MCF 10A (cell line): ENCODE data around the gene SP8. TPM values are rescaled to one million over a fixed set of nuclear protein-coding genes. Genes with fewer than 3 reads are reported as not detected.

Experiments used
- BruUV-seq: library from RNA; stranded (reverse); fragments of 400-500 nt; replicated peaks from 2 replicates; lab custom pipeline; 2021; lab: Mats Ljungman, UMichigan
- CTCF ChIA-PET: fragments of 300-600 bp; sonication (Branson Sonifier 250); formaldehyde crosslinking; extraction: SDS; loops from one replicate; lab custom pipeline; 2021; ENCODE audit warnings: antibody characterized with exemption, inconsistent platforms; lab: Yijun Ruan, JAX
- POLR2A ChIA-PET: fragments of 300-600, 350-650 bp; sonication (Branson Sonifier 250); formaldehyde crosslinking; extraction: SDS; loops from one replicate; lab custom pipeline; 2020; ENCODE audit warnings: antibody characterized with exemption, inconsistent platforms; lab: Yijun Ruan, JAX
- DNase-seq: peaks from one replicate; pipeline ENCODE4 v3.0.0-alpha.2; 2018; ENCODE audit not compliant: unreplicated experiment
- H3K27ac Mint-ChIP-seq: one replicate; pipeline ENCODE4 v1.8.0; 2022; ENCODE audit warnings: mild to moderate bottlenecking, low read depth, mixed read lengths; ENCODE audit not compliant: unreplicated experiment
- H3K27me3 Mint-ChIP-seq: one replicate; pipeline ENCODE4 v1.8.0; 2022; ENCODE audit warnings: mixed read lengths; ENCODE audit not compliant: insufficient read depth, unreplicated experiment
- H3K36me3 Mint-ChIP-seq: one replicate; pipeline ENCODE4 v1.8.0; 2022; ENCODE audit warnings: mild to moderate bottlenecking, moderate library complexity, mixed read lengths; ENCODE audit not compliant: insufficient read depth, unreplicated experiment
- H3K4me1 Mint-ChIP-seq: one replicate; pipeline ENCODE4 v1.8.0; 2022; ENCODE audit warnings: mixed read lengths; ENCODE audit not compliant: insufficient read depth, unreplicated experiment
- H3K4me3 Mint-ChIP-seq: one replicate; pipeline ENCODE4 v1.8.0; 2022; ENCODE audit warnings: mild to moderate bottlenecking, moderate library complexity, mixed read lengths; ENCODE audit not compliant: unreplicated experiment
- H3K9me3 Mint-ChIP-seq: one replicate; pipeline ENCODE4 v1.8.0; 2022; ENCODE audit warnings: mixed read lengths; ENCODE audit not compliant: unreplicated experiment
- intact Hi-C: fragments of 100-400 bp; cut with micrococcal nuclease; formaldehyde crosslinking; loops from 2 replicates; pipeline ENCODE4 v1.14.1; 2022
- total RNA-seq: library from RNA; stranded (reverse); gene quantifications from 2 replicates; pipeline ENCODE4 v1.2.3, GENCODE V29; 2022
- TF ChIP-seq, protein P1 (sequence below): fragments of 200-600 bp; IDR thresholded peaks from one replicate; pipeline ENCODE4 v1.8.0; 2022; ENCODE audit warnings: antibody characterized with exemption, mild to moderate bottlenecking; ENCODE audit not compliant: unreplicated experiment

SP8 gene
- total RNA-seq, 1 experiment from 2014 or later: 0.16 TPM

DNA sequence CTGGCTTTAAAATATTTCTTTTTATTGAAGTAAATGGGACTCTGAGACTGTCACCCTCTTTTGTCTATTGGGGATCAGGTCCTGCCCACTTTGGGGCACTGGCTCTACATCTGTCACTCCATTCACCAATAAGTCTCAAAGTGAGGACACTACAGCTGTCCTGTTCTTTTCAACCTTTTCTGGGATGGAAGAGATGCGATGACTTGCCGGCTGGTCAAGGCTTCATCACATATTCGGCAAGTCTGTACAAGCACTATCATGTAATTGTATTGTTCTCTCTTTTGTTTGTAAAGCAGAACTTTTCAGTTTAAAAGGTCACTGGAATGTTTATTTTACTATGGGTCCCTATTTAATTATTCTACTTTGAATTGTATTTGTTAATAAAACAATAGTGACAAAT is 17.7 kb upstream of the SP8 start:
- intact Hi-C loops: no loop called here
- no TSS peak for BruUV-seq
- POLR2A ChIA-PET: no interaction called here
- H3K9me3 Mint-ChIP-seq: no peaks in the 10 kb centered on the region
- DNase-seq: no peak
- H3K4me3 Mint-ChIP-seq: no peak overlapping the region
- H3K4me1 Mint-ChIP-seq: no peaks in the 10 kb centered on the region
- TF ChIP-seq, protein P1, sequence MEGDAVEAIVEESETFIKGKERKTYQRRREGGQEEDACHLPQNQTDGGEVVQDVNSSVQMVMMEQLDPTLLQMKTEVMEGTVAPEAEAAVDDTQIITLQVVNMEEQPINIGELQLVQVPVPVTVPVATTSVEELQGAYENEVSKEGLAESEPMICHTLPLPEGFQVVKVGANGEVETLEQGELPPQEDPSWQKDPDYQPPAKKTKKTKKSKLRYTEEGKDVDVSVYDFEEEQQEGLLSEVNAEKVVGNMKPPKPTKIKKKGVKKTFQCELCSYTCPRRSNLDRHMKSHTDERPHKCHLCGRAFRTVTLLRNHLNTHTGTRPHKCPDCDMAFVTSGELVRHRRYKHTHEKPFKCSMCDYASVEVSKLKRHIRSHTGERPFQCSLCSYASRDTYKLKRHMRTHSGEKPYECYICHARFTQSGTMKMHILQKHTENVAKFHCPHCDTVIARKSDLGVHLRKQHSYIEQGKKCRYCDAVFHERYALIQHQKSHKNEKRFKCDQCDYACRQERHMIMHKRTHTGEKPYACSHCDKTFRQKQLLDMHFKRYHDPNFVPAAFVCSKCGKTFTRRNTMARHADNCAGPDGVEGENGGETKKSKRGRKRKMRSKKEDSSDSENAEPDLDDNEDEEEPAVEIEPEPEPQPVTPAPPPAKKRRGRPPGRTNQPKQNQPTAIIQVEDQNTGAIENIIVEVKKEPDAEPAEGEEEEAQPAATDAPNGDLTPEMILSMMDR: no peak
- H3K36me3 Mint-ChIP-seq: no peaks in the 10 kb centered on the region
- H3K27ac Mint-ChIP-seq: no peak overlapping the region
- CTCF ChIA-PET: no interaction called here
- no peaks in the 10 kb centered on the region for H3K27me3 Mint-ChIP-seq

DNA sequence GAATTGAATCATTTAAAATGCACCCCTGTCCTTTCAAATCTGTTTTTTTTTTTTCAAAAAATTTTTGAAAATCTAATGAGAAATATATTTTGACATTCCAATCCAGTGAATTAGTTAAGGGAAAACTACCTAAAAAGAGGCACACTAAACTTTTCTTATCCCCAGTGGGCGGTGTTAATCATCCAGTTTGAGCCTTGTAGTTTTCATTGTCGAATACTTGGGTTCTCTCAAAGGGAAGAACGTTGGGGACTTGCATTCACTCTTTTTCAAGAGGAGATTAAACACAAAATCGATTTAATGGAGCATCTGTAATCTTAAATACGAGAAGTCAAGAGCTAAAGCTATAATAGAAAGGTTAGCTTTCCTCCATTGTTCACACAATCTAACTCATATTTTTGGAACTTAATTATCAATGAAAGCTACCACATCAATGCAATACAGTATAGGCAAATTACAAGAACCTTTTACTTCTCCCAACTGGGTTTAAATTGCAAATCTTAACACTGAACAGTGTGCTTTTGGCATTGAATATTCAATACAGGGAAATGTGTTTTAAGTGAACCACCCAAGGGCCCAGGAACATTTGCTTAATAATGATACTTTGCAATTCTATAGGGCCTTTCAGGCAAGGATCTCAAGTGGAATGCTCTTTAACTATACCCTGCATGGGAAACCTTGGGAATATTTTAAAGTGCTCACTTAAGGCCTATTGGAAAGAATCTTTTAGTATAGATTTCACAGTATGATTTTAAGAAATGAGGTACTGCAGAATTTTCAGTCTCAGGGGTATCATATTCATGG is 13.1 kb upstream of the SP8 start:
- ChIA-PET POLR2A (interaction anchor here (4.3 kb wide), 1 partner anchor 14 kb away, joined by 19 read pairs; the partner anchor contains the start of gene SP8), CTCF (no interaction called here)
- Mint-ChIP-seq H3K4me1 (peaks cover 5% of the 10 kb centered on the region), H3K27me3 (no peaks in the 10 kb centered on the region), H3K27ac (no peak overlapping the region), H3K4me3 (no peak overlapping the region), H3K36me3 (no peaks in the 10 kb centered on the region), H3K9me3 (no peaks in the 10 kb centered on the region)
- TF ChIP-seq, protein P1: no peak
- intact Hi-C loops: loop anchor here (10.0 kb wide), 1 partner anchor 625 kb away; the partner anchor contains the start of gene SP4
- no peak for DNase-seq
- BruUV-seq: no TSS peak

DNA sequence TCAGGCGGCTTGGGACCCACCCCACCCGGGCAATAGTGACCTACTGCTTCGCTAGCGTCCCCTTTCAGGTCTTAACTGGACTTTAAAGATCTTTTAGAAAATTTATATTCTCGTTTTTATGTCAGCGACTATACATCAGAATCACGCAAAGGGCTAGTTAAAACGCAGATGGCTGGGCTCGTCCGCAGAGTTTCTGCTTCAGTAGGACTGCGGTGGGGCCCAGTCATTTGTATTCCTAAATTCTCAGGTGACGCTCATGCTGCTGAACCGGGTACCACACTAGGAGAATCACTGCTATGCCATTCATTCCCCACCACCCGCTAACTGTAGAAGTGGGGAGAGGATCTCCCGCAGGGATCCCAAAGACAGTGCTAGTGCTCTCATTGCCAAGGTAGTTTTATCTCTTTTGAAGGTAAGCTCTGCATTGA is 12.0 kb upstream of the SP8 start:
- H3K27me3 Mint-ChIP-seq: peaks cover 2% of the 10 kb centered on the region
- no peaks in the 10 kb centered on the region for H3K9me3 Mint-ChIP-seq
- intact Hi-C loops: loop anchor here (10.0 kb wide), 1 partner anchor 626 kb away; the partner anchor contains the start of gene SP4
- POLR2A ChIA-PET: interaction anchor here (4.3 kb wide), 1 partner anchor 13 kb away, joined by 19 read pairs; the partner anchor contains the start of gene SP8
- H3K4me3 Mint-ChIP-seq: peak overlapping the region; percentile 82
- DNase-seq: no peak
- CTCF ChIA-PET: no interaction called here
- BruUV-seq: no TSS peak
- no peaks in the 10 kb centered on the region for H3K36me3 Mint-ChIP-seq
- peaks cover 5% of the 10 kb centered on the region for H3K4me1 Mint-ChIP-seq
- H3K27ac Mint-ChIP-seq: no peak overlapping the region
- TF ChIP-seq, protein P1: no peak

DNA sequence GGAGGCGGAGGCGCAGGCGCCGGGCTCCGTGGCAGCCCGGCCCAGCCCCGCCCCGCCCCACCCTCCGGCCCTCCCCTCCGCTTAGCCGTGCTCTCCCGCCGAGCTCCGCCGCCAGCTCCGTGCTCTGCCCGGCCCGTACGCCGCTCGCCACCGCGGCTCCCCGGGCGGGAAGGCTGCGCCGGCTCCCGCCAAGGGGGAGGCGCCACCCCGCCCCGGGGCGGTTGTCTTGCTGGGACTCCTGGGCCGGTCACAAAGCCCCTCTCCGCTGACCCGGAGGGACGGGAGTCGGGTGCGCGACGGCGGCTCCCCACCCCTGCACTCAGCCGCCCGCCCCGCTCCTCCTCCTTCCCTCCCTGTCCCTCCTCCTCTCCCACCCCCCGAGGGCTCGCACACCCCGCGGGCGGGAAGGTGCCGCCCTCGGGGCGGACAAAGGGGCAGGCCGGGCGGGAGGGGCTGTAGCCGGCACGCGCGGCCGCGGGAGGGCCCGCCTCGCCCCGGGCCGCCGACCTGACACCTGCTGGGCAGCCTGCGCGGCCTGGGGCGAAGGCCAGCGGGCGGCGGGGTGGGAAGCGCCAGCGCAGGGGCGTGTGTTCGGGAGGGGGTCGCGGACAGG is 11.5 kb upstream of the SP8 start:
- intact Hi-C loops: loop anchor here (10.0 kb wide), 1 partner anchor 627 kb away; the partner anchor contains the start of gene SP4
- peak; percentile 57 for DNase-seq
- ChIA-PET CTCF (interaction anchor here (0.6 kb wide), 1 partner anchor 40 kb away, joined by 3 read pairs; no protein-coding TSS in a partner anchor), POLR2A (interaction anchor here (1.1 to 4.3 kb wide), 3 partner anchors 12 to 215 kb away, joined by 3 to 19 read pairs (median 3); partner anchors contain the start of gene SP8)
- Mint-ChIP-seq H3K27ac (no peak overlapping the region), H3K9me3 (no peaks in the 10 kb centered on the region), H3K36me3 (no peaks in the 10 kb centered on the region), H3K4me1 (peaks cover 5% of the 10 kb centered on the region), H3K27me3 (peaks cover 7% of the 10 kb centered on the region), H3K4me3 (peak overlapping the region; percentile 82)
- no TSS peak for BruUV-seq
- TF ChIP-seq, protein P1: no peak
